ENCODE measurements around the gene LRBA. TPM values are rescaled to one million over a fixed set of nuclear protein-coding genes. Genes with fewer than 3 reads are reported as not detected.
A peak's percentile ranks its signal among the peaks of the same experiment; 100 is the strongest.

LRBA gene
- total RNA-seq, 1 experiment from 2014 or later: 55.3 TPM

DNA sequence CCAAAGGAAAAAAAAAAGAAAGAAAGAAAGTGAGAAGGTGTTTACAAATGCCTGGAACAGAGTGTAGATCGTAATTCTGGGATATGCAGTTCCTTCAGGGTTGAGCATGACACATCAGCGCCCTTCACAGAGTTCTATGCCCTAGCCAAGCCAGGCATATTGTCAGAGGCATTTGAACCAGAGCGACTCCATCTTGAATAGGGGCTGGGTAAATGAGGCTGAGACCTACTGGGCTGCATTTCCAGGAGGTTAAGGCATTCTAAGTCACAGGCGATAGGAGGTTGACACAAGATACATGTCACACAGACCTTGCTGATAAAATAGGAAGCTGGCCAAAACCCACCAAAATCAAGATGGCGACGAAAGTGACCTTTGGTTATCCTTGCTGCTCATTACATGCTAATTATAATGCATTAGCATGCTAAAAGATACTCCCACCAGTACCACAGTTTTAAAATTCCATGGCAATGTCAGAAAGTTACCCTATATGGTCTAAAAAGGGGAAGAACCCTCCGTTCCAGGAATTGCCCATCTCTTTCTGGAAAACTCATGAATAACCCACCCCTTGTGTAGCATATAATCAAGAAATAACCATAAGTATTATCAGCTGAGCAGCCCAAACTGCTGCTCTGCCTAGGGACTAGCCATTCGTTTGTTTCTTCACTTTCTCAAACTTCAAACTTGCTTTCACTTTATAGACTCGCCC, 23.5 kb upstream of the LRBA start:
- no peak overlapping the region for H3T11ph ChIP-seq (ENCODE audit: low read length)
- no peak overlapping the region for H2BK5ac ChIP-seq (ENCODE audit: insufficient read length, low read length)
- H3K79me1 ChIP-seq (ENCODE audit: insufficient read depth, low read depth, low read length, poor library complexity, severe bottlenecking): peaks cover 5% of the 10 kb centered on the region
- H2AK5ac ChIP-seq (ENCODE audit: insufficient read length, low read length): no peak overlapping the region
- no CpG with 5 or more reads among the region's 9 CpGs for WGBS (ENCODE audit: extremely low coverage, insufficient read length, low lambda C conversion rate)
- H3K14ac ChIP-seq (ENCODE audit: insufficient read depth, low read length): no peak overlapping the region
- no peak overlapping the region for H2AFZ ChIP-seq (ENCODE audit: low read length)
- Mint-ChIP-seq H3K4me1 (peaks cover 8 to 10% of the 10 kb centered on the region in 2 experiments), H3K9me3 (no peaks in the 10 kb centered on the region), H3K27ac (peak overlapping the region in 1 of 3 experiments; percentile 7; a peak in 2 of 7 replicates), H3K27me3 (ENCODE audit: low read depth) (no peaks in the 10 kb centered on the region), H3K4me3 (no peak overlapping the region), H3K36me3 (ENCODE audit: insufficient read depth in 1 of 3, low read depth in 3 of 3) (peaks cover 4 to 19% (median 9%) of the 10 kb centered on the region in 3 experiments; a peak in 6 of 7 replicates)
- H3K56ac ChIP-seq (ENCODE audit: insufficient read length, low read depth, low read length): no peak overlapping the region
- no peaks in the 10 kb centered on the region for H4K20me1 ChIP-seq (ENCODE audit: control insufficient read depth, insufficient read depth, insufficient read length)
- no peak overlapping the region for H3K27ac ChIP-seq (ENCODE audit: insufficient read length, low read depth, low read length)
- H3K4me1 ChIP-seq (ENCODE audit: insufficient read depth, low read length): no peaks in the 10 kb centered on the region; the same call in 1 of the 2 replicates
- H3K23ac ChIP-seq (ENCODE audit: insufficient read length, low read depth, low read length): no peak overlapping the region
- no peak overlapping the region for H2BK20ac ChIP-seq (ENCODE audit: low read depth, low read length, poor library complexity, severe bottlenecking)
- TF ChIP-seq CTCF (conservative IDR thresholded peaks at IDR 0.05): no peak
- no peak overlapping the region for H4K91ac ChIP-seq (ENCODE audit: insufficient read length, low read depth, low read length)
- no peaks in the 10 kb centered on the region for H3K27me3 ChIP-seq (ENCODE audit: insufficient read depth, low read length)
- H3K9me3 ChIP-seq (ENCODE audit: control insufficient read depth, low read depth, low read length): no peaks in the 10 kb centered on the region
- no peak overlapping the region for H3K4me2 ChIP-seq (ENCODE audit: insufficient read depth, insufficient read length, low read length)
- peaks cover 3% of the 10 kb centered on the region; the same call in 1 of the 2 replicates for H3K79me2 ChIP-seq (ENCODE audit: insufficient read depth, low read length)
- H4K8ac ChIP-seq (replicated peaks; ENCODE audit: insufficient read length, low read depth, low read length): no peak overlapping the region
- H3K23me2 ChIP-seq (ENCODE audit: insufficient read length, low read depth, low read length, poor library complexity, severe bottlenecking): no peaks in the 10 kb centered on the region
- DNase-seq: no peak
- H2BK120ac ChIP-seq (ENCODE audit: low read depth, low read length, poor library complexity, severe bottlenecking): no peak overlapping the region
- no peak overlapping the region for H4K5ac ChIP-seq (ENCODE audit: insufficient read length, low read depth, low read length)
- H2BK12ac ChIP-seq (ENCODE audit: insufficient read length, low read depth, low read length): no peak overlapping the region
- no peak overlapping the region for H2BK15ac ChIP-seq (ENCODE audit: low read depth, low read length)
- H3K18ac ChIP-seq (ENCODE audit: insufficient read length, low read depth, low read length): no peak overlapping the region
- H3K4ac ChIP-seq (ENCODE audit: low read depth, low read length): no peak overlapping the region
- H3K9ac ChIP-seq (ENCODE audit: extremely low read depth, insufficient read length, low read length): no peak overlapping the region
